Measurements from ENCODE around the gene FAM185A. TPM values are rescaled to one million over a fixed set of nuclear protein-coding genes. Genes with fewer than 3 reads are reported as not detected.
"Not testable (repeated sequence)": the region's sequence is repeated elsewhere in the genome, so short reads cannot be mapped to it uniquely, and the experiment has no call there.

The FAM185A gene
- total RNA-seq, result 7.9 and 9.3 TPM in 2 replicates

DNA sequence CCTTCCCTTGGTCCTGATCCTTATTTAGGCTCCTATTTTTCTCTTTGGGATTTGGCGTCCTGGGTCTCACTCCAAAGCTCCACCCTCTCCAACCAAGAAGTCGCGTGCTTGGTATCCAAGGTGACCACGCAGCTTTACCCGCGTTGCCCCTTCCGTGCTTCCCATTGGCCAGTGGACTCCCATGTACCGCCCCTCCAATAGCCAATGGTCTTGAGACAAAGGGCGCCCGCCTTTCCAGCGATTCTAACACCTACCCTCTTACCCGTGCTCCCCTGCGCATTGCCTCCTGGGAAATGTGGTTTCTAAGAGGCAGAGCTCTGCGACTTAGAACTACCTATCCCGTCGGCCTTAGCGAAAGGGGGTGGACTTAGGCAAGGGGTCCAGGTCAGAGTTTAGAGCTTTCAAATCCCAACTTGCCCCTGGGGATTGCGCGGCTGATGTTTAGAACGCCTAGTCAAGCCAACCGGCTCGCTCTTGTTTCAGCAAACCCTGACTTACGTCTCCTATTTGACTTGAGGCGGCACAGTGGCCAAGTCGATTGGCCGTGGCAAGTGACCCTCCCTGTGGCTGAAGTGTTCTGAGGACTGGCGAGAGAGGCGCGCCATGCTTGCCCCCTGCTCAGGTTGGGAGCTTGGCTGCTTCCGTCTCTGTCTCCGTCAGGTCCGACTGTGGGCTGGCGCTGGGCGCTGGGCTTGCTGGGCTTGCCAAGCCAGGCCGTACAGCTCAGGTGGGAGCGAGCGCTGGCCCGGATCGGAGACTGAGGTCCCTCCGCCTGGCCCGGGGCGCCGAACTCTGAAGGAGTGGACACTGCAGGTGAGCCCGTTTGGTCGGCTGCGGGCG, at the start of gene FAM185A:
Gene FAM185A (plus strand): TSS at position 395 of the 840 bp plus-strand sequence. CDS start 209 bp downstream, at position 604.
- intact Hi-C loops (cut with micrococcal nuclease), result loop anchor here (1.0 kb wide), 1 partner anchor 326 kb away; the partner anchor contains the start of gene ARMC10
- H3K27me3 Mint-ChIP-seq; H3K9me3 Mint-ChIP-seq; H3K36me3 Mint-ChIP-seq (ENCODE audit: low read depth): not testable (repeated sequence)
- Mint-ChIP-seq H3K27ac (peak within 1 kb of the TSS; percentile 95), H3K4me1 (peaks cover 17% of the 10 kb centered on the region), H3K4me3 (peak within 1 kb of the TSS; percentile 83)
- peak; percentile 98 for DNase-seq

- not testable (repeated sequence) for H3K9me3 Mint-ChIP-seq; H3K27me3 Mint-ChIP-seq; H3K36me3 Mint-ChIP-seq (ENCODE audit: low read depth)
- DNase-seq, result peak; percentile 69
- H3K27ac Mint-ChIP-seq, result peak overlapping the region; percentile 93
- H3K4me3 Mint-ChIP-seq, result peak overlapping the region; percentile 69
- peaks cover 12% of the 10 kb centered on the region for H3K4me1 Mint-ChIP-seq
- intact Hi-C loops (cut with micrococcal nuclease), result loop anchor here (5.0 kb wide), 1 partner anchor 159 kb away; no protein-coding TSS in a partner anchor
Measured at GRCh38 chr7:102713011-102713690, 35.6 kb upstream of the FAM185A start.

GRCh38 chr7:102713691-102714080, 35.1 kb upstream of the FAM185A start:
- not testable (repeated sequence) for H3K9me3 Mint-ChIP-seq; DNase-seq; H3K36me3 Mint-ChIP-seq (ENCODE audit: low read depth); H3K27me3 Mint-ChIP-seq
- Mint-ChIP-seq H3K27ac (peak overlapping the region; percentile 93), H3K4me3 (peak overlapping the region; percentile 69), H3K4me1 (peaks cover 12% of the 10 kb centered on the region)
- intact Hi-C loops (cut with micrococcal nuclease), result loop anchor here (5.0 kb wide), 1 partner anchor 159 kb away; no protein-coding TSS in a partner anchor

DNA sequence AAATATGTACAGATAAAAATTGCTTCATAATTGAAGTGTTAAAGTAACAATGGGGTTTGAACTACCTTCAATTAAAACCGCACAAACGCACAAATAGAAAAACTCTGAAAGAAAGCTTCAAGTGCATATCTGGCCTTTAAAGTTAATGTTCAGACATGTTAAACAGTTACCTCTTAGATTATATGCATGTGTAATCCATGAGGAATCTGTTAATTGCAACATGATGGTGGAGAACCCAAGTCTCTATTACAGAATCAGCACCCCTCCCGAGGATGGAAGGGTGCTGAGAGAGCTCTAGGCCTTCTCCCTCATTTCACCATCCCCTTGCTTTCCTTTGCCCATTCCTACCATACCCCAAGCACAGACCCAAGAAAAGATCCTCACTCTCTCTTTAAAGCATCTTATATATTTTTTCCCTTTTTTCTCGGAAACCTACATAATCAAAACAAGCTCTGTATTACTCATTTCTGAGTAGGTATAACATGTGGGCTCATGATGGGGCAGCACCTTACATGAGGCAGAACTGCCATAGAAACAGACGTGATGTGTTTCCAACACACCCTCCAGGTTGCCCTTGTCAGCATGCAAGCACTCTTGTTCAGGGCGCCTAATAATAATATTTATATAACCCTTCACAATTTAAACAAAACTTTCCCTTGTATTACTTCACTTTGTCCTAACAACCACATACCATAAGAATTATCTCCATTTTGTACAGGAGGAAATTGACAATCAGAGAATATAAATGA, 33.9 kb upstream of the FAM185A start:
- DNase-seq; H3K27me3 Mint-ChIP-seq; H3K9me3 Mint-ChIP-seq; H3K4me3 Mint-ChIP-seq; H3K36me3 Mint-ChIP-seq (ENCODE audit: low read depth): not testable (repeated sequence)
- Mint-ChIP-seq H3K4me1 (peaks cover 12% of the 10 kb centered on the region), H3K27ac (peak overlapping the region; percentile 82)
- intact Hi-C loops (cut with micrococcal nuclease), result loop anchor here (5.0 kb wide), 1 partner anchor 157 kb away; no protein-coding TSS in a partner anchor

- H3K4me1 Mint-ChIP-seq, result peaks cover 12% of the 10 kb centered on the region
- intact Hi-C loops (cut with micrococcal nuclease); H3K36me3 Mint-ChIP-seq (ENCODE audit: low read depth); H3K9me3 Mint-ChIP-seq; H3K4me3 Mint-ChIP-seq; DNase-seq; H3K27me3 Mint-ChIP-seq: not testable (repeated sequence)
- H3K27ac Mint-ChIP-seq, result peak overlapping the region; percentile 82
Measured at GRCh38 chr7:102715718-102716117, 33.1 kb upstream of the FAM185A start.

- DNase-seq, H3K9me3 Mint-ChIP-seq: not testable (repeated sequence)
Measured at GRCh38 chr7:102718491-102718890, 30.3 kb upstream of the FAM185A start.

GRCh38 chr7:102726170-102726569, 22.6 kb upstream of the FAM185A start:
- intact Hi-C loops (cut with micrococcal nuclease); DNase-seq; H3K9me3 Mint-ChIP-seq: not testable (repeated sequence)

More at GRCh38 chr7:102718491-102718890, 30.3 kb upstream of the FAM185A start:
- H3K27ac Mint-ChIP-seq; H3K27me3 Mint-ChIP-seq; H3K36me3 Mint-ChIP-seq (ENCODE audit: low read depth); H3K4me3 Mint-ChIP-seq; H3K4me1 Mint-ChIP-seq; intact Hi-C loops (cut with micrococcal nuclease): not testable (repeated sequence)

GRCh38 chr7:102729670-102730069, 19.1 kb upstream of the FAM185A start:
- DNase-seq; H3K4me1 Mint-ChIP-seq; H3K36me3 Mint-ChIP-seq (ENCODE audit: low read depth); H3K27ac Mint-ChIP-seq; intact Hi-C loops (cut with micrococcal nuclease); H3K9me3 Mint-ChIP-seq; H3K4me3 Mint-ChIP-seq: not testable (repeated sequence)
- H3K27me3 Mint-ChIP-seq, result peaks cover 13% of the 10 kb centered on the region

More at GRCh38 chr7:102726170-102726569, 22.6 kb upstream of the FAM185A start:
- H3K36me3 Mint-ChIP-seq (ENCODE audit: low read depth); H3K4me3 Mint-ChIP-seq; H3K27ac Mint-ChIP-seq; H3K27me3 Mint-ChIP-seq; H3K4me1 Mint-ChIP-seq: not testable (repeated sequence)

- H3K9me3 Mint-ChIP-seq; H3K4me3 Mint-ChIP-seq; H3K36me3 Mint-ChIP-seq (ENCODE audit: low read depth); intact Hi-C loops (cut with micrococcal nuclease); DNase-seq; H3K4me1 Mint-ChIP-seq; H3K27ac Mint-ChIP-seq: not testable (repeated sequence)
- H3K27me3 Mint-ChIP-seq, result peaks cover 15% of the 10 kb centered on the region
Measured at GRCh38 chr7:102730431-102730830, 18.4 kb upstream of the FAM185A start.

- intact Hi-C loops (cut with micrococcal nuclease); DNase-seq; H3K36me3 Mint-ChIP-seq (ENCODE audit: low read depth); H3K27me3 Mint-ChIP-seq; H3K9me3 Mint-ChIP-seq; H3K4me1 Mint-ChIP-seq; H3K27ac Mint-ChIP-seq; H3K4me3 Mint-ChIP-seq: not testable (repeated sequence)
Measured at GRCh38 chr7:102742002-102742771, 6.6 kb upstream of the FAM185A start.

- H3K27ac Mint-ChIP-seq, result not testable (repeated sequence)
Measured at GRCh38 chr7:102743861-102744260, 4.9 kb upstream of the FAM185A start.

DNA sequence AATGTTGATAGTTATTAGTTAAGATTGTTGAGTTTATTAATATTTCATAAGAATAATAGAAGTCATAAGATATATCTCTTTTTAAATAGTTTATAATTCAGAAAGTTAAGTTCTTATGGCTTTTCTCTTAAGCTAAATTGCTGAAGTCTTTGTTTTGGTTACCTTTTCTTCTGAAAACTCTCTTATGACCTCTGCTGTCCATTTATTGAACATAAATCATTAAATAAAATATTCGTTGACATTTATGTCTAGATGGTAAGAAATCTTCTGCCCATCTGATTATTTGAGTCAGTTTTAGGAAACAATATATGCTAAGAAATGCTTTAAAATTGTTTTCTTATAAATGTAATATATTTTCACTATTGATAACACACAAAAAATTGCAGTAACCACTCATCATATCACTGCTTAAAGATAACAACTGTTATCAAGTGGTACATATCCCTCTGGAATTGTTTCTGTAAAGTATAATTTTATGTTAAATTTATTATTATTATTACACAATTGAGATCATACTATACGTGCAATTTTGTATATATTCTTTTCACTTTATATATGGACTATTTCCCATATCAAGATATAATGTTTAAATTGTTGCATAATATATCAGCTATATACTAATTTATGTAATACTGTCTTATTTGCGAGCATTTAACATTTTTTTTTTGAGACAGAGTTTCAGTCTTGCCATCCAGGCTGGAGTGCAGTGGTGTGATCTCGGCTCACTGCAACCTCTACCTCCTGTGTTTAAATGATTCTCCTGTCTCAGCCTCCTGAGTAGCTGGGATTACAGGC, 3.1 kb upstream of the FAM185A start:
- intact Hi-C loops (cut with micrococcal nuclease); H3K9me3 Mint-ChIP-seq; DNase-seq; H3K27ac Mint-ChIP-seq; H3K27me3 Mint-ChIP-seq; H3K36me3 Mint-ChIP-seq (ENCODE audit: low read depth); H3K4me3 Mint-ChIP-seq: not testable (repeated sequence)
- peaks cover 15% of the 10 kb centered on the region for H3K4me1 Mint-ChIP-seq

More at GRCh38 chr7:102743861-102744260, 4.9 kb upstream of the FAM185A start:
- DNase-seq; H3K4me3 Mint-ChIP-seq; H3K27me3 Mint-ChIP-seq; H3K36me3 Mint-ChIP-seq (ENCODE audit: low read depth); H3K4me1 Mint-ChIP-seq; H3K9me3 Mint-ChIP-seq; intact Hi-C loops (cut with micrococcal nuclease): not testable (repeated sequence)
